ENCODE data around the gene LCNL1.

LCNL1 gene

GRCh38 chr9:136958898-136959850 lies 23.6 kb upstream of the LCNL1 start:
- no peak for DNase-seq (ENCODE audit: low spot score)
- TF ChIP-seq CTCF (IDR thresholded peaks at IDR 0.05; ENCODE audit: borderline replicate concordance, control extremely low read depth, extremely low read depth, insufficient read depth, missing control alignments) = no peak
- in situ Hi-C loops (cut with MboI; ENCODE audit: low sequenced_read_pairs, unreplicated experiment) = no loop called here

GRCh38 chr9:136960212-136960937 lies 22.4 kb upstream of the LCNL1 start:
- in situ Hi-C loops (cut with MboI; ENCODE audit: low sequenced_read_pairs, unreplicated experiment) = no loop called here
- no peak for DNase-seq (ENCODE audit: low spot score)
- no peak for TF ChIP-seq CTCF (IDR thresholded peaks at IDR 0.05; ENCODE audit: borderline replicate concordance, control extremely low read depth, extremely low read depth, insufficient read depth, missing control alignments)

- DNase-seq (ENCODE audit: low spot score) = no peak
- TF ChIP-seq CTCF (IDR thresholded peaks at IDR 0.05; ENCODE audit: borderline replicate concordance, control extremely low read depth, extremely low read depth, insufficient read depth, missing control alignments) = no peak
- in situ Hi-C loops (cut with MboI; ENCODE audit: low sequenced_read_pairs, unreplicated experiment) = no loop called here
These were observed 21.9 kb upstream of the LCNL1 start for GRCh38 chr9:136960938-136961275.

- in situ Hi-C loops (cut with MboI; ENCODE audit: low sequenced_read_pairs, unreplicated experiment) = no loop called here
- no peak for TF ChIP-seq CTCF (IDR thresholded peaks at IDR 0.05; ENCODE audit: borderline replicate concordance, control extremely low read depth, extremely low read depth, insufficient read depth, missing control alignments)
- DNase-seq (ENCODE audit: low spot score) = no peak
These were observed 21.3 kb upstream of the LCNL1 start for GRCh38 chr9:136961279-136962065.

GRCh38 chr9:136962163-136962562 lies 20.6 kb upstream of the LCNL1 start:
- no peak for TF ChIP-seq CTCF (IDR thresholded peaks at IDR 0.05; ENCODE audit: borderline replicate concordance, control extremely low read depth, extremely low read depth, insufficient read depth, missing control alignments)
- DNase-seq (ENCODE audit: low spot score) = no peak
- in situ Hi-C loops (cut with MboI; ENCODE audit: low sequenced_read_pairs, unreplicated experiment) = no loop called here

- in situ Hi-C loops (cut with MboI; ENCODE audit: low sequenced_read_pairs, unreplicated experiment) = no loop called here
- no peak for DNase-seq (ENCODE audit: low spot score)
- no peak for TF ChIP-seq CTCF (IDR thresholded peaks at IDR 0.05; ENCODE audit: borderline replicate concordance, control extremely low read depth, extremely low read depth, insufficient read depth, missing control alignments)
These were observed 20.0 kb upstream of the LCNL1 start for GRCh38 chr9:136962701-136963248.
